Esophagus (tissue), 2 donors: ENCODE results near the gene FRMPD4. TPM values are rescaled to one million over a fixed set of nuclear protein-coding genes. Genes with fewer than 3 reads are reported as not detected.

Source experiments
- H3K27ac ChIP-seq, 2 donors: one replicate each; pipeline ENCODE4 v1.5.1; 2013; ENCODE audit warnings: low read depth in 2 of 2, mild to moderate bottlenecking in 2 of 2, inconsistent platforms in 1 of 2, low read length in 1 of 2, moderate library complexity in 1 of 2
- H3K27me3 ChIP-seq, 2 donors: one replicate each; pipeline ENCODE4 v1.6.1; 2013; ENCODE audit warnings: low read length in 2 of 2, control low read depth in 1 of 2, mild to moderate bottlenecking in 1 of 2; ENCODE audit not compliant: insufficient read depth in 2 of 2, control insufficient read depth in 1 of 2
- H3K36me3 ChIP-seq, 2 donors: one replicate each; pipeline ENCODE4 v1.6.1; 2013; ENCODE audit warnings: low read length in 1 of 2; ENCODE audit not compliant: control insufficient read depth in 2 of 2, insufficient read depth in 2 of 2
- H3K4me1 ChIP-seq, 2 donors: one replicate each; pipeline ENCODE4 v1.6.1; 2013; ENCODE audit warnings: low read length in 1 of 2; ENCODE audit not compliant: control insufficient read depth in 2 of 2, insufficient read depth in 2 of 2
- H3K4me3 ChIP-seq, 2 donors: one replicate each; pipeline ENCODE4 v1.5.1; 2013; ENCODE audit warnings: low read length in 2 of 2, mild to moderate bottlenecking in 2 of 2, low read depth in 1 of 2, moderate library complexity in 1 of 2
- H3K9me3 ChIP-seq, 2 donors: one replicate each; pipeline ENCODE4 v1.6.1; 2013; ENCODE audit warnings: mild to moderate bottlenecking in 2 of 2, low read depth in 1 of 2, low read length in 1 of 2, moderate library complexity in 1 of 2; ENCODE audit not compliant: control insufficient read depth in 2 of 2, insufficient read depth in 1 of 2
- WGBS, 2 donors: extraction: QIAGEN DNeasy Blood & Tissue Kit; methylation state at CpG; one replicate each; pipeline ENCODE4 v1.1.7; 2013; 5-methylcytosine and 5-hydroxymethylcytosine counted together
- polyA plus RNA-seq, 2 donors: library from polyadenylated mRNA; stranded (reverse); fragments of 200-250 nt; gene quantifications; one replicate each; pipeline ENCODE4 v1.2.3, GENCODE V29; 2013
- donor health status: healthy with polysubstance abuse.
- donor health status: Bipolar disorder and iron deficiency.

The FRMPD4 gene
- polyA plus RNA-seq, 2 donors: under 0.01 TPM; not detected in 1

DNA sequence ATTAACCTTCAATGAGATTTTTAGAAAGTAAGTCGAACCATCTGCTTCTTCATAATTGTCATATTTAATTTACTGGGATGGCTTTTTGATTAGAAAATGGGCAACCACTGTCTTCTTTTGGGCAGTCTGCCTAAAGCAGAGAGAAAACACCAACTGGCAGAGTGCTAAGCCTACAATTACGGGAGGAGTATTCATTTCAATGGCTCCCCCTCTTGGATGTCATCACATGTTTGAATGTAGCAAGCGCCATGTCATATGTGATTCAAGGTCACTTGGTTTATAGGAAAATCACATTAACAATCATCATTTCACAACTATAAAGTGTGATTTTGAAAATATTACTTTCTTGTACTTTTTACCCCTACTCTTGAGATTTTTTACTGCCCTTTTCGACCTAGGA is 261.9 kb downstream of the FRMPD4 start:
- 78 to 79% methylated on average over 4 of the region's 4 CpGs for WGBS, 2 donors
- Histone ChIP-seq H3K27ac (no peak overlapping the region), H3K9me3 (no peaks in the 10 kb centered on the region), H3K27me3 (no peaks in the 10 kb centered on the region), H3K4me3 (no peak overlapping the region), H3K4me1 (no peaks in the 10 kb centered on the region), H3K36me3 (no peaks in the 10 kb centered on the region)

DNA sequence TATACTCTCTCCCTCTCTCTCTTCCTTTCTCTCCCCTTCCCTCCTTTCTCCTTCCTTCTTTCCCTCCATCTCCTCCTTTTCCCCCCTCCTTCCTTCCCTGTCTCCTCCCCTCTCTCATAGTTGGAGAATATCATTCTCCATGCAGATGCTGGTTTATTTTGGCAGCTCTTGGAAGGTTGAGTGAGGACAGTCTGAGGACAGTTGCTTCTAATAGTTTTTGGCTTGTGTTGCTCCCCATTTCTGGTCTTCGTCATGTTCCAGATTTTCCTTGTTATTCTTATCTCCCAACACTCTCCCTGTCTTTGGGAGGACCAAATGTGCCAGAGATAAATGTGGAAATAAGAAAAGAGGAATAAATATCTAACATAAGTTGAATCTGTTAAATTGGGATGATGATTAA is 263.0 kb downstream of the FRMPD4 start:
- H3K27me3 ChIP-seq: no peaks in the 10 kb centered on the region
- no peaks in the 10 kb centered on the region for H3K4me1 ChIP-seq
- 62 to 74% methylated on average over 1 of the region's 1 CpG for WGBS, 2 donors
- H3K36me3 ChIP-seq: no peaks in the 10 kb centered on the region
- H3K27ac ChIP-seq: no peak overlapping the region
- H3K9me3 ChIP-seq: no peaks in the 10 kb centered on the region
- H3K4me3 ChIP-seq: no peak overlapping the region

DNA sequence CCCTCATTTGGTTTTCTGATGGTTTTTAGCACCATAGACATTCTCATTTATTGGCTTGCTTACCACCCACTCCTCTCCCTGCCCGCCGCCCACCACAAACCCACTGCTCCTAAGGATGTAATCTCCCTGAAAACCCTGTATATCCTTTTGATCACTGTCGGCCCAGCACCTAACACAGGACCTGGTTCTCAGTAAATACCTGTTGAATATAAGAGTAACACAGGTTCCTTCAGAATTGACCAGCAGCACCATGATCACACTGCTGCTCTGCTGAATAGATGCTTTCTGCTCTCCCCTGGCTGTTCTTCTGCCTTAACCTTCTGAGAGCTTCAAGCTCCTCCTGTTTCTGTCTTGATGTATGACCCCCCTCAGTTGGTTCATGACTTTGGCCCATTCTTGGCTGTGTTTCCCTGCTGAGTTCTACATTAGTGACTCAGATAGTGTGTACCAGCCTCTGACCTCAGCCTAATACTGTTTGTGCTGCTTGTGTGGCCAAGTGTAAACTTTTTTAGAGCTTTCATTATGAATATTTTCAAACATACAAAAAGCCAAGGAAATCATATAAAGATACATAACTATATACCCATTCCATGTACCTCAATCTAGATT is 265.3 kb downstream of the FRMPD4 start:
- Histone ChIP-seq H3K27me3 (no peaks in the 10 kb centered on the region), H3K27ac (no peak overlapping the region), H3K36me3 (no peaks in the 10 kb centered on the region), H3K9me3 (no peaks in the 10 kb centered on the region), H3K4me3 (no peak overlapping the region), H3K4me1 (no peaks in the 10 kb centered on the region)
- WGBS, 2 donors: 79 to 92% methylated on average over 3 of the region's 3 CpGs

DNA sequence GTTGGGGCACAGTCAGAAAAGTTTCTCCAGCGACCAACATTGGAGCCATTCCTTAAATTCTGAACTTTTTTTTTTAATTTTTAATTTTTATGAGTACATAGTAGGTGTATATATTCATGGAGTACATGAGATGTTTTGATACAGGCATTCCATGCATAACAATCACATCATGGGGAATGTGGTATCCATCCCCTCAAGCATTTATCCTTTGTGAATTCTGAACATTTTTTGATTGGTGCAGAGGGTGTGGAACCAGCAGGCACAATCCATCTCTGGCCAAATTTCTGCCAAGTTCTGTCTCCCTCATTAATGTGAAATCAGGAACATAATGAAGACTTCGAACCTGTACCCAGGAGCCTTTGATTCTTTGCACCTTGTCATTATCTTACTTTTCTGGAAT is 267.0 kb downstream of the FRMPD4 start:
- 57 to 75% methylated on average over 2 of the region's 2 CpGs for WGBS, 2 donors
- Histone ChIP-seq H3K4me1 (no peaks in the 10 kb centered on the region), H3K27ac (no peak overlapping the region), H3K36me3 (no peaks in the 10 kb centered on the region), H3K9me3 (no peaks in the 10 kb centered on the region), H3K4me3 (no peak overlapping the region), H3K27me3 (no peaks in the 10 kb centered on the region)

DNA sequence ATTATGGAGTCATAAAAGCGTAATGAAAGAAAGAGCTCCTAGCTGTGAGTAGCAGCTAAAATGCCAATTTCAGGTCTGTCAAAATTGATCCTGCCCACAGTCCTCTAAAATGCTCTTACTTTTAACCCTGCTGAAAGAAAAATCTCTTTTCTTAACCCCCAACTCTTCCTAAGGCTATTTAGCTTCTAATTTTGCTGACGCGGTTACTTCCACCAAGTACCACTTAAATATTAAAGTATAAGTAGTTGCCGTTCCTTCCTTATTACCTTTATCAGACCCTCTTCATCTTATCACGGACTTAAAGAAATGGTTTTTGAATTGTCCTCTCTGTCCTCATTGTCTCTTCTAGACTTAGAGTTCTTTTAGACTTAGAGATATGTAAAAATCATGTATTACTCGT is 272.2 kb downstream of the FRMPD4 start:
- H3K27me3 ChIP-seq: peaks cover 0 to 8% of the 10 kb centered on the region in 2 donors
- 79 to 80% methylated on average over 6 of the region's 6 CpGs for whole genome bisulfite sequencing, 2 donors
- no peak overlapping the region for H3K4me3 ChIP-seq
- no peaks in the 10 kb centered on the region for H3K9me3 ChIP-seq
- no peaks in the 10 kb centered on the region for H3K36me3 ChIP-seq
- no peak overlapping the region for H3K27ac ChIP-seq
- no peaks in the 10 kb centered on the region for H3K4me1 ChIP-seq

DNA sequence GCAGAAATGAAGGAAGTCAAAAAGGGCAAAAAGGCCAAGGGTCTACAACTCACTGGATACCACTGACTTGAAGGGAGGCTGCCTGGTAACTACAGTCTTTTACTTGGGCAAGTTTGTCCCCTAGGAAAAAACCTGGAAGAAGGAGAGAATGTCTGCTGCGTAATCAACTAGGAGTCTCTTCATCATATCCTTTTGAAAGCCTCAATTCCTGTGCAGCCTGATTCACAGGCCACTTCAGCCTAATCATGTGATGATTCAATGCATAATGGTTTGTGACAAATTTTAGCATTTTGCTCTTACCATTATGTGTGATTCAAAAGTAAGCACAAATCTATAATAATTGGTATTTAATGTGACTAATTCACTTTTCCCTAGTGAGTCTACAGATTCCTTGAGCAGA is 273.6 kb downstream of the FRMPD4 start:
- Histone ChIP-seq H3K9me3 (no peaks in the 10 kb centered on the region), H3K4me1 (no peaks in the 10 kb centered on the region), H3K4me3 (no peak overlapping the region), H3K27ac (no peak overlapping the region), H3K36me3 (no peaks in the 10 kb centered on the region), H3K27me3 (peaks cover 0 to 8% of the 10 kb centered on the region in 2 donors)
- 67 to 95% methylated on average over 1 of the region's 1 CpG for WGBS, 2 donors

DNA sequence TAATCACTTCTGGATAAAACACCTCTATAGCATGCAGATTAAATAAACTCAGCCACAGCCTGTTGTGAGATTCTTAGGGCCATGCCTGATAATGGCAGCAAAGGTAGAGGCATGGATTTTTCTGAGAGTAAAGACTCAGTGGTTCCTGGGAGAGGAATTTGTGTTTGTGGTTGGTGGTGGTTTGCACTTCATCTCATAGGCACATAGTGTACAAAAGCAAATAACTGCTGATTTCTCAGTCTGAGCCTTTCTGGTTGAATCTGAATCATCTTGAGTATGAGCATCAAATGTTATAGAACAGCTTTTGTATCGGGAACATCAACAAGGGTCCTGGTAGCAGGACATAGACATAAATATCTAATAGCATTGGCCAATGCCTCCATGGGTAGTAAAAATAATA is 274.3 kb downstream of the FRMPD4 start:
- Histone ChIP-seq H3K27ac (no peak overlapping the region), H3K9me3 (no peaks in the 10 kb centered on the region), H3K36me3 (no peaks in the 10 kb centered on the region), H3K4me3 (no peak overlapping the region), H3K4me1 (no peaks in the 10 kb centered on the region), H3K27me3 (peaks cover 0 to 8% of the 10 kb centered on the region in 2 donors)
- WGBS, 2 donors: 79 to 94% methylated on average over 1 of the region's 1 CpG

DNA sequence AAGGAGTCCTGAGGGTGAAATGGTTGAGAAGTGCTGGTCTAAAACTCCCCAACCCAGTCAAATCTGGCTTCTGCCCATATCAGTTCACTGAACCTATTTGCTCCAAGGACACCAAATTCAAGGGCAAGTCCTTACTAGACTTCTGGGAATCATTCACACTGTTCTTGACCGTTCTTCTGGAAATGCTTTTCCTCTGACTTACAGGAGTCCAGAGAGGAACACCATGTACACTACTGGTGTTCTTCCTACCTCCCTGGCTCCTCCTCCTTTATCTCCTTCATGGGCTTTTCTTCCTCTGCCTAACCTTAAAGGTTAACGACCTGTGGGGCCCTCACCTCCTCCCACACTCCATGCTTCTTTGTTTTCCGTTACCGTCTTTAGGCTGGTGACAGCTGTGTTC is 281.3 kb downstream of the FRMPD4 start:
- Histone ChIP-seq H3K27me3 (peaks cover 0 to under 1% of the 10 kb centered on the region in 2 donors), H3K36me3 (no peaks in the 10 kb centered on the region), H3K4me3 (no peak overlapping the region), H3K4me1 (no peaks in the 10 kb centered on the region), H3K9me3 (no peaks in the 10 kb centered on the region), H3K27ac (no peak overlapping the region)
- 75 to 79% methylated on average over 4 of the region's 4 CpGs for whole genome bisulfite sequencing, 2 donors

DNA sequence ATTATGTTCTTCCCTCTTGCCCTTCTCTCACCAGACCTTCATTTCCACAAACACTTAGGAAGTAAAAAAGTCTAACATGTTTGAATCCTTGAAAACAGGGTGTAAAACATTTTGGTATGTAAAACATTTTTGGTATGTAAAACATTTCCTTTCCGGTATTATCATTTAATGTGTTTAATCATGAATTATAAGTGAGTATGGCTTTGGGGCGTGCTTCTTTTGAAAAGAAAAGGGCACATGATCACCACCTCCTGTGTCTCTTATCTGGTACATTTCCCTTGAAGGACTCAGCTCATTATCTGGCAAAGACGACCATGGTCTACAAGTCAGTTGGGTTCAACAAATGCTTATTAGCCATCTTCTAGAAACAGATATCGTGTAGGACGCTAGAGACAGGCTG is 283.6 kb downstream of the FRMPD4 start:
- H3K27ac ChIP-seq: no peak overlapping the region
- 43 to 65% methylated on average over 5 of the region's 5 CpGs for WGBS, 2 donors
- H3K9me3 ChIP-seq: no peaks in the 10 kb centered on the region
- no peak overlapping the region for H3K4me3 ChIP-seq
- no peaks in the 10 kb centered on the region for H3K27me3 ChIP-seq
- no peaks in the 10 kb centered on the region for H3K4me1 ChIP-seq
- H3K36me3 ChIP-seq: no peaks in the 10 kb centered on the region

DNA sequence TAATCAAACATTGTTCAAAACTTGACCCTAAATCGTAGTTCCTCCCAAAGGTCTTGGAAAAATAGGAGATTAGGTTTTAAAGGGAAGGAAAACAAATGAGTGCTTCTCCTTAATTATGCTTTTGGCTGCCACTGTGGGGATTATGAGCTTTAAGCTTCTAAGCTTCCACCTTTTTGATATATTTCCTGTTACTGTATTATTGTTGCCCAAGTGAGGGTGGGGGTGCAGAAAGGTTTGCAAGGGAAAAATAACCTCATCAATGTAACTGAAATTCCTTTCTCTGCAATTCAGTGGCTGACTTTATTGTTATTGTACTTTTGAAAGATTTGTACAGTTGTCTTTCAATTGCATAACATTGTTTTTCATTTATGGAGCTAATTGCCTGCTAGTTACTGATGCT is 285.1 kb downstream of the FRMPD4 start:
- Histone ChIP-seq H3K4me1 (no peaks in the 10 kb centered on the region), H3K9me3 (no peaks in the 10 kb centered on the region), H3K27ac (no peak overlapping the region), H3K27me3 (no peaks in the 10 kb centered on the region), H3K36me3 (no peaks in the 10 kb centered on the region), H3K4me3 (no peak overlapping the region)
- WGBS, 2 donors: 32 to 43% methylated on average over 1 of the region's 1 CpG
